ENCODE data around the gene TEC. TPM values are rescaled to one million over a fixed set of nuclear protein-coding genes. Genes with fewer than 3 reads are reported as not detected.
"Not testable (repeated sequence)": the region's sequence is repeated elsewhere in the genome, so short reads cannot be mapped to it uniquely, and the experiment has no call there.

The TEC gene
- total RNA-seq (ENCODE audit: low replicate concordance), result 1.8 and 3.8 TPM in 2 replicates
- long read RNA-seq, partial matches to known transcripts, result 1 of 6 reads
- long read RNA-seq, other reads (novel, unspliced or antisense), result 1 of 6 reads

DNA sequence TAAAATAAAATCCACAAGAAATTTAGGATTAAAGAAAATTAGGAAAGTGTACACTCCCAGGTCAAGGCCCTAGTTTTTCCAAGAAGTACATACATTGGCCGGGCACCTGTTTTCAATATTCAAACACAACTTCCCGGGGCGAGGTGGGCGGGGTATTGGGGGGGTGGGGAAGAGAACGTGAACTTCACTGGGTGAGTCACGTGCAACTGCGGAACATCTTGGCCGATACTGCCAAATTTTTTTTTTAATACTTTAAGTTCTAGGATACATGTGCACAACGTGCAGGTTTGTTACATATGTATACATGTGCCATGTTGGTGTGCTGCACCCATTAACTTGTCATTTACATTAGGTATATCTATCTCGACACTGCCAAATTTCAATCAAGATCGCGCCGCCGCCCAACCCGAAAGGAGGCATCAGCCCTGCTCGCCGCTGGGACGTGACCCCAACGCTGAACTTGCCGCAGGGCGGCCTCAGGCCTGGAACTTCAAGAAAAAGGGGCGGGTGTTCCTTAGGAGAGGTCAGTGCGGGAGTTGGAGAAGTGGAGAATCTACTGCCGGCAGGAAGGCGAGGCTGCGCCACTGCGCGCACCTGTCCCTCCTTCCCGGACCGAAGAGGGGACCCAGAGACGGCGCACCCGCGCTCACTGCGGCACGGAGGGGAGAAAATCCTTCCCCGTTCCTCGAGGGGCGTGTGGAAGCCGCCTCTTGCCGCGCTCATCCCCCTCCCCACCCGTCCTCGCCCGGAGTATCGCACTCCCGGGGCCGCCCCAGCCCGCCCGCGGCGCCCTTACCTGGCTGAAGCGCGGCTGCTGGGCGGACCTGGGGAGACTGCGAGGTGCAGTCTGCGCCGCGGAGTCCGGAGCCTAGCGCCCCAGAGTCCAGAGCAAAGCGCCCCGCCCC is at the start of gene TEC:
TEC (minus strand) TSS at position 883 of the 905 bp plus-strand sequence. CDS start 41,224 bp downstream, outside the sequence.
- peak within 1 kb of the TSS; percentile 95 for H3K27ac Mint-ChIP-seq

DNA sequence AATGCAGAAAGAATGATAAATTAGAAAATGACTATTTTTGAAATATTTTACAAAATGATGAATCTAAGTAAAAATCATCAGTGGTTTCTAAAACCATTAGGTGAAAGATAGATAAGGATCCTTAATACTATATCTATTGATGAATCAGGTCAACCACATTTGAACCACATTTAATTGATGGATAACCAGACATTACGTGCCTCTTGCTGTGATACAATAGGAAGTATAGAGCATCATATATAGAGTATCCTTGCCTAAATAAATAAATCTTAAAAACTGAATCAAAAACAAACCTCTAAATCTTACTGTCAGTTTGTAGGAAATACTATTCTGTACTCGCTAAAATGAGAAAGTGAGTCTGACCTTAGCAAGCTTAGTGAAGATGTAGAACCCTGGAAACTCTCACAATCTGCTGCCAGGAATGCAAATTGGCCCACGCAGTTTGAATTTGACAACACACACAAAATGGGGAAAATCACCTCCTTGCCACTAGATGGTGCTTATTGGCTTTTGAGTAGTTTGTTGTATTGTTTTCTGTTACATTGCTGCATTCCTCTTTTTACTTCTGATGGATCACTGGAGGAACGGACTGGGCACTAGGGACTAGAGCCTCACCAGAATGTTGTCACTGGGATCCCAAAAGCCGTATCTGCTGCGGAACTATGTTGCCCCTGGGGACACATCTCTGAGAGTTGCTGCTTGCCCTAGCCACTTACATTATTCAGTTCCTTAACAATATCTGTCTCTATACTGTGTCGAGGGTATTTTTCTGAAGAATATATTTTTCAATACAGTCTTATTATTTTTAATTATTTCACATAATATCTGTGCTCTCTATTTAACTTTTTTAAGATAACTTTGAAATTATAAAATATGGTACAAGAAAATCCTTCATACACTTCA is 46.3 kb upstream of the TEC start:
- H3K4me1 Mint-ChIP-seq (ENCODE audit: unreplicated experiment), result no peaks in the 10 kb centered on the region
- no peak overlapping the region for H3K27ac Mint-ChIP-seq
- DNase-seq (ENCODE audit: extremely low spot score, unreplicated experiment), result no peak
- H3K4me3 Mint-ChIP-seq, result no peak overlapping the region
- no peaks in the 10 kb centered on the region for H3K9me3 Mint-ChIP-seq
- TF ChIP-seq CTCF (conservative IDR thresholded peaks at IDR 0.05), result peak; percentile 77
- no peaks in the 10 kb centered on the region for H3K27me3 Mint-ChIP-seq
- no peaks in the 10 kb centered on the region for H3K36me3 Mint-ChIP-seq

More for the DNA sequence above, at the start of gene TEC:
- peak; percentile 75 for DNase-seq (ENCODE audit: extremely low spot score, unreplicated experiment)
- no peak for TF ChIP-seq CTCF (conservative IDR thresholded peaks at IDR 0.05)
- Mint-ChIP-seq H3K9me3 (no peaks in the 10 kb centered on the region), H3K4me3 (peak within 1 kb of the TSS; percentile 97), H3K4me1 (ENCODE audit: unreplicated experiment) (no peaks in the 10 kb centered on the region), H3K27me3 (no peaks in the 10 kb centered on the region), H3K36me3 (no peaks in the 10 kb centered on the region)

GRCh38 chr4:48314746-48315145 is 45.1 kb upstream of the TEC start:
- not testable (repeated sequence) for H3K27ac Mint-ChIP-seq; H3K9me3 Mint-ChIP-seq; H3K4me1 Mint-ChIP-seq (ENCODE audit: unreplicated experiment)

GRCh38 chr4:48311896-48312295 is 42.3 kb upstream of the TEC start:
- no peaks in the 10 kb centered on the region for H3K9me3 Mint-ChIP-seq
- H3K27ac Mint-ChIP-seq, result no peak overlapping the region
- no peak for TF ChIP-seq CTCF (conservative IDR thresholded peaks at IDR 0.05)
- no peak for DNase-seq (ENCODE audit: extremely low spot score, unreplicated experiment)
- H3K4me1 Mint-ChIP-seq (ENCODE audit: unreplicated experiment), result no peaks in the 10 kb centered on the region
- H3K36me3 Mint-ChIP-seq, result no peaks in the 10 kb centered on the region
- H3K27me3 Mint-ChIP-seq, result peaks cover 2% of the 10 kb centered on the region
- no peak overlapping the region for H3K4me3 Mint-ChIP-seq

More at GRCh38 chr4:48314746-48315145, 45.1 kb upstream of the TEC start:
- not testable (repeated sequence) for H3K4me3 Mint-ChIP-seq; H3K36me3 Mint-ChIP-seq; H3K27me3 Mint-ChIP-seq; DNase-seq (ENCODE audit: extremely low spot score, unreplicated experiment)

GRCh38 chr4:48308901-48309300 is 39.3 kb upstream of the TEC start:
- Mint-ChIP-seq H3K9me3 (no peaks in the 10 kb centered on the region), H3K27ac (no peak overlapping the region), H3K4me1 (ENCODE audit: unreplicated experiment) (no peaks in the 10 kb centered on the region), H3K4me3 (no peak overlapping the region), H3K36me3 (no peaks in the 10 kb centered on the region), H3K27me3 (peaks cover 2% of the 10 kb centered on the region)
- DNase-seq (ENCODE audit: extremely low spot score, unreplicated experiment), result no peak
- no peak for TF ChIP-seq CTCF (conservative IDR thresholded peaks at IDR 0.05)

All from type B pancreatic cell (in vitro differentiated cells).